ENCODE results near the gene PHACTR3. TPM values are rescaled to one million over a fixed set of nuclear protein-coding genes. Genes with fewer than 3 reads are reported as not detected.

Gene PHACTR3
- total RNA-seq, 1 experiment from 2014 or later: 30.6 TPM

DNA sequence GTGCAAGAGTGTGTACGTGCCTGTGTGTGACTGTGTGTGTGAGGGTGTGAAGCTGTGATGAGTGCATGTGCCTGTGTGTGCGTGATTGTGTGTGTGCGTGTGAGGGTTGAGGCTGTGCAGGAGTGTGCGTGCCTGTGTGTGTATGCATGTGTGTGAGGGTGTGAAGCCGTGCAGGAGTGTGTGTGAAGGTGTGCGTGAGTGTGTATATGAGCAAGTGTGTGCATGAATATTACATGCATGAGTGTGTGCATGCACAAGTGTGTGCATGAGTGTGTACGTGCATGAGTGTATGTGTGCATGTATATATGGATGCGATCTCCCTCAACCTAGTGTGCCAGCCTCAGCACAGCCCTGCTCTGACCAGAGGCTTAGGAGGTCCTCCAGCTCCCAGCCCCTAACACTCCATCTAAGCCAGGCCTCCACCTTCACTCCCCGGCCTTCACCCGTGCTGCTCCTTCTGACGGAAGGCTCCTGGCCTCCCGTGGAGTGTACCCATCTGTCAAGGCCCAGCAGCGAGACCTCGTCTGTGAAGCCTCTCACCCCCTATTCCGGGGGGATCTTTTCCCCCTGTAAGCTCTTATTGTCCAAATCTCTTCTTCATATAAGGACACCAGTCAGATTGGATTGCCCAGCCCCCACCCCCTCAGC lies 19.9 kb upstream of the PHACTR3 start:
- no peaks in the 10 kb centered on the region for H3K4me1 ChIP-seq (ENCODE audit: insufficient read depth, low read length)
- H3K4me3 ChIP-seq (ENCODE audit: low read length): no peak overlapping the region
- BruUV-seq (replicated peaks): no TSS peak
- H3K27ac ChIP-seq (ENCODE audit: low read length): no peak overlapping the region
- no peaks in the 10 kb centered on the region for H3K9me2 ChIP-seq (replicated peaks; ENCODE audit: low read length)
- no peaks in the 10 kb centered on the region for H3K36me3 ChIP-seq (ENCODE audit: low read depth, low read length)
- no peak overlapping the region for H3K9ac ChIP-seq (ENCODE audit: low read length)
- intact Hi-C loops (cut with micrococcal nuclease): no loop called here
- TF ChIP-seq, protein P1, sequence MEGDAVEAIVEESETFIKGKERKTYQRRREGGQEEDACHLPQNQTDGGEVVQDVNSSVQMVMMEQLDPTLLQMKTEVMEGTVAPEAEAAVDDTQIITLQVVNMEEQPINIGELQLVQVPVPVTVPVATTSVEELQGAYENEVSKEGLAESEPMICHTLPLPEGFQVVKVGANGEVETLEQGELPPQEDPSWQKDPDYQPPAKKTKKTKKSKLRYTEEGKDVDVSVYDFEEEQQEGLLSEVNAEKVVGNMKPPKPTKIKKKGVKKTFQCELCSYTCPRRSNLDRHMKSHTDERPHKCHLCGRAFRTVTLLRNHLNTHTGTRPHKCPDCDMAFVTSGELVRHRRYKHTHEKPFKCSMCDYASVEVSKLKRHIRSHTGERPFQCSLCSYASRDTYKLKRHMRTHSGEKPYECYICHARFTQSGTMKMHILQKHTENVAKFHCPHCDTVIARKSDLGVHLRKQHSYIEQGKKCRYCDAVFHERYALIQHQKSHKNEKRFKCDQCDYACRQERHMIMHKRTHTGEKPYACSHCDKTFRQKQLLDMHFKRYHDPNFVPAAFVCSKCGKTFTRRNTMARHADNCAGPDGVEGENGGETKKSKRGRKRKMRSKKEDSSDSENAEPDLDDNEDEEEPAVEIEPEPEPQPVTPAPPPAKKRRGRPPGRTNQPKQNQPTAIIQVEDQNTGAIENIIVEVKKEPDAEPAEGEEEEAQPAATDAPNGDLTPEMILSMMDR (conservative IDR thresholded peaks at IDR 0.05; ENCODE audit: low read depth, low read length): no peak
- TF ChIP-seq EZH2phosphoT487 (IDR thresholded peaks at IDR 0.05; ENCODE audit: borderline replicate concordance, low read length) (no peak), EZH2 (IDR thresholded peaks at IDR 0.05; ENCODE audit: low read length, unreplicated experiment) (no peak)
- H4K20me1 ChIP-seq (ENCODE audit: low read length): no peaks in the 10 kb centered on the region
- no peaks in the 10 kb centered on the region for H3K9me3 ChIP-seq (ENCODE audit: low read length)
- DNase-seq: no peak
- ChIA-PET CTCF (no interaction called here), POLR2A (ENCODE audit: unreplicated experiment) (no interaction called here)
- H3F3A ChIP-seq (ENCODE audit: low read length, unreplicated experiment): no peaks in the 10 kb centered on the region
- peaks cover 99% of the 10 kb centered on the region for H3K27me3 ChIP-seq (ENCODE audit: low read length)
- ATAC-seq: no peak
- no peak overlapping the region for H2AFZ ChIP-seq (ENCODE audit: low read length)
- no peaks in the 10 kb centered on the region for H3K79me2 ChIP-seq (ENCODE audit: low read length)
- no peak overlapping the region for H3K4me2 ChIP-seq (ENCODE audit: low read length)

DNA sequence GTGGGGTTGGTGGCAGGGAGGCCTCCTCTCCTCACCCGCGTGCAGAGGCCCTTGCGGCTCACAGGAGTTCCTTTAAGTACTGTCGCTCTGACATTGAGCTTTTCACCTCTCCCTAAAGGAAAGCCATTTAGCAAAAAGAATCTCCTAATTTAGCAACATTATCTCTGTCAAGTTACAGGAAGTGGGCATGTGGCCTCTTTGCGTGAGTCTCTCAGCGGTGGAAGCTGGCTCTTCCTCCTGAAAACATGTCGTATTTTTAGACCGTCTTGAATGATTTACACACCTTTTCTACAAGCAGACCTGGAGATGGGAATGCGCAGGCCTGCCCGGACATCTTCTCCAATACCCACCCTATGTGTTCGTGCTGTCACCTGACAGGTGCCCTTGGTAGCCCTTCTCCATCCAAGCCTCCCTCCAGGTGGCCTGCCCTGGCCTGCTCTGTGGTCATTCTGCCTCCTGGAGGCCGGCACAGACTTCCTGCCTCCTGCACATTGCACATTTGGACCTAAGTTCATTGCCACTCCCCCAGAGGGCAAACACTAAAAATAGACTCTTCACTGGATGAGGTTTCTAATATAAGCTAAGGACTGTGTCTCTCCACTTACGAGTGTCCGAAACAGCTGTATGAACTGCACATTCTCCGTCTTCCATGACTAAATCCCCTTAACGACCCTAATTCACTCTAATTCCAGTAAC lies 18.5 kb upstream of the PHACTR3 start:
- Histone ChIP-seq H3K4me3 (ENCODE audit: low read length) (no peak overlapping the region), H3K27ac (ENCODE audit: low read length) (no peak overlapping the region), H3K36me3 (ENCODE audit: low read depth, low read length) (no peaks in the 10 kb centered on the region), H3K9ac (ENCODE audit: low read length) (no peak overlapping the region), H3K4me1 (ENCODE audit: insufficient read depth, low read length) (no peaks in the 10 kb centered on the region), H3K4me2 (ENCODE audit: low read length) (no peak overlapping the region), H3K9me2 (replicated peaks; ENCODE audit: low read length) (no peaks in the 10 kb centered on the region), H3K79me2 (ENCODE audit: low read length) (no peaks in the 10 kb centered on the region), H3F3A (ENCODE audit: low read length, unreplicated experiment) (no peaks in the 10 kb centered on the region), H4K20me1 (ENCODE audit: low read length) (no peaks in the 10 kb centered on the region), H3K27me3 (ENCODE audit: low read length) (peaks cover 99% of the 10 kb centered on the region), H3K9me3 (ENCODE audit: low read length) (no peaks in the 10 kb centered on the region), H2AFZ (ENCODE audit: low read length) (no peak overlapping the region)
- ChIA-PET CTCF (no interaction called here), POLR2A (ENCODE audit: unreplicated experiment) (no interaction called here)
- DNase-seq: no peak
- TF ChIP-seq EZH2phosphoT487 (IDR thresholded peaks at IDR 0.05; ENCODE audit: borderline replicate concordance, low read length): no peak
- TF ChIP-seq EZH2 (IDR thresholded peaks at IDR 0.05; ENCODE audit: low read length, unreplicated experiment): no peak
- TF ChIP-seq, protein P1 (conservative IDR thresholded peaks at IDR 0.05; ENCODE audit: low read depth, low read length): no peak
- BruUV-seq (replicated peaks): no TSS peak
- no peak for ATAC-seq
- intact Hi-C loops (cut with micrococcal nuclease): no loop called here

DNA sequence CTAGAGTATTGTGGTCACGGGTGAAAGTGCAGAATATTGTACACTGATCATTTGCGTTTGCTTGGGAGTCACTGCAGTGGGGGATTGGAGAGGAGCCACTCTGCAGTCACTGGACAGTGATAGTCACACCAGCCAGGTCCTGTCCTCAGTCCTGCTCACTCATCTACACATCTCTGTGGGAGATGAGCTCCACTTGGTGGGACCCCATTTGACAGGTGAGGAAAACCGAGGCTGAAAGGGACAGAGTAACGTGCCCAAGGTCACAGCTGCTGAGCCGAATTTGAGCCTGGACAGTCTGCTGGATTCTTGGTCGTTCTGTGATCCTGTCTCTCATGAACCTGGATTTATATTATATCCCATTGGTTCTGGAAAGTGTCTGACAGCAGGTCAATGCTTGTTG lies 17.7 kb upstream of the PHACTR3 start:
- ATAC-seq: no peak
- H3K9ac ChIP-seq (ENCODE audit: low read length): no peak overlapping the region
- no peak overlapping the region for H3K4me2 ChIP-seq (ENCODE audit: low read length)
- no peak for TF ChIP-seq EZH2 (IDR thresholded peaks at IDR 0.05; ENCODE audit: low read length, unreplicated experiment)
- TF ChIP-seq, protein P1 (conservative IDR thresholded peaks at IDR 0.05; ENCODE audit: low read depth, low read length): no peak
- peaks cover 99% of the 10 kb centered on the region for H3K27me3 ChIP-seq (ENCODE audit: low read length)
- no peak for DNase-seq
- intact Hi-C loops (cut with micrococcal nuclease): no loop called here
- H3K9me2 ChIP-seq (replicated peaks; ENCODE audit: low read length): no peaks in the 10 kb centered on the region
- H3K79me2 ChIP-seq (ENCODE audit: low read length): no peaks in the 10 kb centered on the region
- CTCF ChIA-PET: no interaction called here
- H3K27ac ChIP-seq (ENCODE audit: low read length): no peak overlapping the region
- no peaks in the 10 kb centered on the region for H3F3A ChIP-seq (ENCODE audit: low read length, unreplicated experiment)
- no peaks in the 10 kb centered on the region for H3K9me3 ChIP-seq (ENCODE audit: low read length)
- H3K36me3 ChIP-seq (ENCODE audit: low read depth, low read length): no peaks in the 10 kb centered on the region
- no peak overlapping the region for H2AFZ ChIP-seq (ENCODE audit: low read length)
- BruUV-seq (replicated peaks): no TSS peak
- H3K4me3 ChIP-seq (ENCODE audit: low read length): no peak overlapping the region
- H3K4me1 ChIP-seq (ENCODE audit: insufficient read depth, low read length): no peaks in the 10 kb centered on the region
- no peaks in the 10 kb centered on the region for H4K20me1 ChIP-seq (ENCODE audit: low read length)
- POLR2A ChIA-PET (ENCODE audit: unreplicated experiment): no interaction called here
